ENCODE measurements around the gene TRPM2. TPM values are rescaled to one million over a fixed set of nuclear protein-coding genes. Genes with fewer than 3 reads are reported as not detected.
"Not testable (repeated sequence)": the region's sequence is repeated elsewhere in the genome, so short reads cannot be mapped to it uniquely, and the experiment has no call there.

Gene TRPM2
- total RNA-seq, 1 donor from 2014 or later = 1.4 TPM

GRCh38 chr21:44415073-44416025 lies 61.9 kb downstream of the TRPM2 start:
- no peak for DNase-seq (ENCODE audit: low read depth)

- no peak for DNase-seq (ENCODE audit: low read depth)
Measured at GRCh38 chr21:44416193-44416592, 62.8 kb downstream of the TRPM2 start.

- not testable (repeated sequence) for DNase-seq (ENCODE audit: low read depth)
Measured at GRCh38 chr21:44417621-44418107, 64.2 kb downstream of the TRPM2 start.

GRCh38 chr21:44418108-44418875 lies 64.9 kb downstream of the TRPM2 start:
- DNase-seq (ENCODE audit: low read depth) = no peak

- DNase-seq (ENCODE audit: low read depth) = no peak
Measured at GRCh38 chr21:44418876-44419230, 65.4 kb downstream of the TRPM2 start.

- DNase-seq (ENCODE audit: low read depth) = no peak
Measured at GRCh38 chr21:44419679-44420078, 66.3 kb downstream of the TRPM2 start.

GRCh38 chr21:44420416-44421205 lies 67.2 kb downstream of the TRPM2 start:
- DNase-seq (ENCODE audit: low read depth) = no peak

GRCh38 chr21:44421901-44422840 lies 68.8 kb downstream of the TRPM2 start:
- no peak for DNase-seq (ENCODE audit: low read depth)

- DNase-seq (ENCODE audit: low read depth) = no peak
Measured at GRCh38 chr21:44423312-44423821, 69.9 kb downstream of the TRPM2 start.

GRCh38 chr21:44423941-44424607 lies 70.7 kb downstream of the TRPM2 start:
- no peak for DNase-seq (ENCODE audit: low read depth)

GRCh38 chr21:44424608-44425306 lies 71.3 kb downstream of the TRPM2 start:
- no peak for DNase-seq (ENCODE audit: low read depth)

- no peak for DNase-seq (ENCODE audit: low read depth)
Measured at GRCh38 chr21:44425307-44425894, 72.0 kb downstream of the TRPM2 start.

GRCh38 chr21:44425895-44426662 lies 72.7 kb downstream of the TRPM2 start:
- no peak for DNase-seq (ENCODE audit: low read depth)

GRCh38 chr21:44426663-44427191 lies 73.3 kb downstream of the TRPM2 start:
- no peak for DNase-seq (ENCODE audit: low read depth)

- DNase-seq (ENCODE audit: low read depth) = no peak
Measured at GRCh38 chr21:44427241-44428120, 74.1 kb downstream of the TRPM2 start.

GRCh38 chr21:44428281-44428960 lies 75.0 kb downstream of the TRPM2 start:
- no peak for DNase-seq (ENCODE audit: low read depth)

Measured in renal cortical epithelial cell (primary cell).